ENCODE results near the gene HOXC5. TPM values are rescaled to one million over a fixed set of nuclear protein-coding genes. Genes with fewer than 3 reads are reported as not detected.

HOXC5 gene
- total RNA-seq, 1 experiment from 2014 or later, result 5.0 TPM

GRCh38 chr12:54020591-54021405 lies 12.1 kb upstream of the HOXC5 start:
- no peaks in the 10 kb centered on the region for H3K9me3 ChIP-seq (ENCODE audit: control insufficient read depth, insufficient read depth, low read depth, low read length)
- DNase-seq (ENCODE audit: low read depth, low spot score) (no peak), ATAC-seq (no peak)
- intact Hi-C loops (cut with micrococcal nuclease; ENCODE audit: unreplicated experiment) (loop anchor here (1.0 kb wide), 1 partner anchor 14 kb away; no protein-coding TSS in a partner anchor), in situ Hi-C loops (cut with HindIII; ENCODE audit: low pct_unique_long_range_greater_than_20kb, low sequenced_read_pairs) (no loop called here)
- H3K4me1 ChIP-seq (ENCODE audit: control insufficient read depth, insufficient read depth, low read length), result peaks cover 62% of the 10 kb centered on the region
- CTCF ChIA-PET, result interaction anchor here (1.0 to 1.1 kb wide), 2 partner anchors 12 to 196 kb away, joined by 3 read pairs; partner anchors contain the start of gene HOXC8
- POLR2A ChIA-PET, result no interaction called here
- peak overlapping the region; percentile 95 for H3K27ac ChIP-seq (ENCODE audit: low read length)
- peaks cover 2% of the 10 kb centered on the region; the same call in 1 of the 2 replicates for H3K36me3 ChIP-seq (ENCODE audit: control insufficient read depth, insufficient read depth, low read length)
- no peaks in the 10 kb centered on the region for H3K27me3 ChIP-seq (ENCODE audit: control insufficient read depth, insufficient read depth, low read length)
- no TSS peak for BruUV-seq (replicated peaks)
- no peak for TF ChIP-seq POLR2AphosphoS5 (IDR thresholded peaks at IDR 0.05; ENCODE audit: low read depth, low read length)
- TF ChIP-seq, protein P1, sequence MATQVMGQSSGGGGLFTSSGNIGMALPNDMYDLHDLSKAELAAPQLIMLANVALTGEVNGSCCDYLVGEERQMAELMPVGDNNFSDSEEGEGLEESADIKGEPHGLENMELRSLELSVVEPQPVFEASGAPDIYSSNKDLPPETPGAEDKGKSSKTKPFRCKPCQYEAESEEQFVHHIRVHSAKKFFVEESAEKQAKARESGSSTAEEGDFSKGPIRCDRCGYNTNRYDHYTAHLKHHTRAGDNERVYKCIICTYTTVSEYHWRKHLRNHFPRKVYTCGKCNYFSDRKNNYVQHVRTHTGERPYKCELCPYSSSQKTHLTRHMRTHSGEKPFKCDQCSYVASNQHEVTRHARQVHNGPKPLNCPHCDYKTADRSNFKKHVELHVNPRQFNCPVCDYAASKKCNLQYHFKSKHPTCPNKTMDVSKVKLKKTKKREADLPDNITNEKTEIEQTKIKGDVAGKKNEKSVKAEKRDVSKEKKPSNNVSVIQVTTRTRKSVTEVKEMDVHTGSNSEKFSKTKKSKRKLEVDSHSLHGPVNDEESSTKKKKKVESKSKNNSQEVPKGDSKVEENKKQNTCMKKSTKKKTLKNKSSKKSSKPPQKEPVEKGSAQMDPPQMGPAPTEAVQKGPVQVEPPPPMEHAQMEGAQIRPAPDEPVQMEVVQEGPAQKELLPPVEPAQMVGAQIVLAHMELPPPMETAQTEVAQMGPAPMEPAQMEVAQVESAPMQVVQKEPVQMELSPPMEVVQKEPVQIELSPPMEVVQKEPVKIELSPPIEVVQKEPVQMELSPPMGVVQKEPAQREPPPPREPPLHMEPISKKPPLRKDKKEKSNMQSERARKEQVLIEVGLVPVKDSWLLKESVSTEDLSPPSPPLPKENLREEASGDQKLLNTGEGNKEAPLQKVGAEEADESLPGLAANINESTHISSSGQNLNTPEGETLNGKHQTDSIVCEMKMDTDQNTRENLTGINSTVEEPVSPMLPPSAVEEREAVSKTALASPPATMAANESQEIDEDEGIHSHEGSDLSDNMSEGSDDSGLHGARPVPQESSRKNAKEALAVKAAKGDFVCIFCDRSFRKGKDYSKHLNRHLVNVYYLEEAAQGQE (IDR thresholded peaks at IDR 0.05; ENCODE audit: insufficient read depth in 1 of 2, low read depth in 2 of 2, low read length in 1 of 2), result peak in 1 of 2 experiments; percentile 13; a peak in 1 of 4 replicates
- peak overlapping the region; percentile 72 to 91 for H3K4me3 ChIP-seq (ENCODE audit: low read depth in 2 of 2, low read length in 2 of 2)

DNA sequence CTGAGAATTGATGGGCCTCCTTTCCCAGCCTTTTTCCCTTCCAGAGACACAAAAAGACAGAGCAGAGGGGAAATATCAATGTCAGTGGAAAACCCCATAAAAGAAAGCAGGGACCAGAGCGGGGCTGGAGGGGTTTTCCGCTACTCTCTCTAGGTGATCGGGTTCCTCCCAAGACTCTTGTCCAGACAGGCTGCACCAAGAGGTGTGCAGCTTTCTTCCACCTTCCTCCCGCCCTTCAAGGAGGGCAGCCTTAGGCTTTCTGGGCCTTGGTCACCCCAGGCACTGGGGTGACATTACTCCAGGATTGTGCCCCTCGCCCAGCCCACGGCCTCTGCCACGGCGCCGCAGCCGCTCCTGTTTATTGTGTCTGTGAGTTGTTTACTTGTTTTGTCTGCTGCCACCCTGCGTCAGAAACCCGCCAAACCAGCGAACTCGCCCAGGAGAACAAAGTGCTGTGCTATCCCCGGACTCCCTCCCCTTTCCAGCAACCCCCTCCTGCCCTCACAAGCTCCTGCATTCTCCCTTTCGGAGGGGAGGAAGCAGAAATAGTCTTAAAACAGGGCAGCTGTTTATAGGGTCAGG lies 11.3 kb upstream of the HOXC5 start:
- no peaks in the 10 kb centered on the region for H3K27me3 ChIP-seq (ENCODE audit: control insufficient read depth, insufficient read depth, low read length)
- ChIA-PET POLR2A (no interaction called here), CTCF (interaction anchor here (1.0 to 1.2 kb wide), 3 partner anchors 13 to 252 kb away, joined by 3 read pairs; partner anchors contain the start of gene HOXC8)
- no TSS peak for BruUV-seq (replicated peaks)
- in situ Hi-C loops (cut with HindIII; ENCODE audit: low pct_unique_long_range_greater_than_20kb, low sequenced_read_pairs) (no loop called here), intact Hi-C loops (cut with micrococcal nuclease; ENCODE audit: unreplicated experiment) (loop anchor here (1.0 kb wide), 1 partner anchor 15 kb away; no protein-coding TSS in a partner anchor)
- TF ChIP-seq, protein P2, sequence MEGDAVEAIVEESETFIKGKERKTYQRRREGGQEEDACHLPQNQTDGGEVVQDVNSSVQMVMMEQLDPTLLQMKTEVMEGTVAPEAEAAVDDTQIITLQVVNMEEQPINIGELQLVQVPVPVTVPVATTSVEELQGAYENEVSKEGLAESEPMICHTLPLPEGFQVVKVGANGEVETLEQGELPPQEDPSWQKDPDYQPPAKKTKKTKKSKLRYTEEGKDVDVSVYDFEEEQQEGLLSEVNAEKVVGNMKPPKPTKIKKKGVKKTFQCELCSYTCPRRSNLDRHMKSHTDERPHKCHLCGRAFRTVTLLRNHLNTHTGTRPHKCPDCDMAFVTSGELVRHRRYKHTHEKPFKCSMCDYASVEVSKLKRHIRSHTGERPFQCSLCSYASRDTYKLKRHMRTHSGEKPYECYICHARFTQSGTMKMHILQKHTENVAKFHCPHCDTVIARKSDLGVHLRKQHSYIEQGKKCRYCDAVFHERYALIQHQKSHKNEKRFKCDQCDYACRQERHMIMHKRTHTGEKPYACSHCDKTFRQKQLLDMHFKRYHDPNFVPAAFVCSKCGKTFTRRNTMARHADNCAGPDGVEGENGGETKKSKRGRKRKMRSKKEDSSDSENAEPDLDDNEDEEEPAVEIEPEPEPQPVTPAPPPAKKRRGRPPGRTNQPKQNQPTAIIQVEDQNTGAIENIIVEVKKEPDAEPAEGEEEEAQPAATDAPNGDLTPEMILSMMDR (IDR thresholded peaks at IDR 0.05), result peak; percentile 76
- TF ChIP-seq TCF7L2 (IDR thresholded peaks at IDR 0.05; ENCODE audit: low read depth, low read length) (no peak), SIN3A (IDR thresholded peaks at IDR 0.05; ENCODE audit: borderline replicate concordance, insufficient read depth, low read depth, low read length) (peak; percentile 80; the same call in 1 of the 2 replicates), POLR2AphosphoS5 (IDR thresholded peaks at IDR 0.05; ENCODE audit: low read depth, low read length) (peak; percentile 73; the same call in 1 of the 2 replicates)
- TF ChIP-seq, protein P1 (IDR thresholded peaks at IDR 0.05; ENCODE audit: insufficient read depth in 1 of 2, low read depth in 2 of 2, low read length in 1 of 2), result no peak
- H3K36me3 ChIP-seq (ENCODE audit: control insufficient read depth, insufficient read depth, low read length), result peaks cover 2% of the 10 kb centered on the region; the same call in 1 of the 2 replicates
- H3K4me3 ChIP-seq (ENCODE audit: low read depth in 2 of 2, low read length in 2 of 2), result peak overlapping the region; percentile 72 to 91
- peaks cover 65% of the 10 kb centered on the region for H3K4me1 ChIP-seq (ENCODE audit: control insufficient read depth, insufficient read depth, low read length)
- peak overlapping the region; percentile 95 for H3K27ac ChIP-seq (ENCODE audit: low read length)
- H3K9me3 ChIP-seq (ENCODE audit: control insufficient read depth, insufficient read depth, low read depth, low read length), result no peaks in the 10 kb centered on the region
- ATAC-seq, result peak; percentile 14
- DNase-seq (ENCODE audit: low read depth, low spot score), result no peak

Measured in Panc1 (cell line).